Endothelial cell of hepatic sinusoid (primary cell): ENCODE results near the gene LUZP1.

ENCODE experiments used
- in situ Hi-C: cut with HindIII; loops from 2 replicates; pipeline ENCODE4 v1.10.0; 2017; ENCODE audit warnings: low sequenced_read_pairs

Gene LUZP1

DNA sequence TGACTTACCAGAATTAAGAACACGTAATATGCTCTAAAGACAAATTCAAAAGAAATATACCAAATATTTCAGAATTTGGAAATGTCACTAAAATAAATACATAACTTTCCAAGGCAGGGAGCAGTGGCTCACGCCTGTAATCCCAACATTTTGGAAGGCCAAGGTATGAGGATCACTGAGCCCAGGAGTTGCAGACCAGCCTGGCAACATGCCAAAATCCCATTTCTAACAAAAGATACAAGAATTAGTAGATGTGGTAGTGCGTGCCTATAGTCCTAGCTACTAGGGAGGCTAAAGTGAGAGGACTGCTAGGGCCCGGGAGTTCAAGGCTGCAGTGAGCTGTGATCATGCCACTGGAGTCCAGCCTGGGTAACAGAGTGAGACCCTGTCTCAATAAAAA, 11.7 kb downstream of the LUZP1 start:
- in situ Hi-C loops: no loop called here

DNA sequence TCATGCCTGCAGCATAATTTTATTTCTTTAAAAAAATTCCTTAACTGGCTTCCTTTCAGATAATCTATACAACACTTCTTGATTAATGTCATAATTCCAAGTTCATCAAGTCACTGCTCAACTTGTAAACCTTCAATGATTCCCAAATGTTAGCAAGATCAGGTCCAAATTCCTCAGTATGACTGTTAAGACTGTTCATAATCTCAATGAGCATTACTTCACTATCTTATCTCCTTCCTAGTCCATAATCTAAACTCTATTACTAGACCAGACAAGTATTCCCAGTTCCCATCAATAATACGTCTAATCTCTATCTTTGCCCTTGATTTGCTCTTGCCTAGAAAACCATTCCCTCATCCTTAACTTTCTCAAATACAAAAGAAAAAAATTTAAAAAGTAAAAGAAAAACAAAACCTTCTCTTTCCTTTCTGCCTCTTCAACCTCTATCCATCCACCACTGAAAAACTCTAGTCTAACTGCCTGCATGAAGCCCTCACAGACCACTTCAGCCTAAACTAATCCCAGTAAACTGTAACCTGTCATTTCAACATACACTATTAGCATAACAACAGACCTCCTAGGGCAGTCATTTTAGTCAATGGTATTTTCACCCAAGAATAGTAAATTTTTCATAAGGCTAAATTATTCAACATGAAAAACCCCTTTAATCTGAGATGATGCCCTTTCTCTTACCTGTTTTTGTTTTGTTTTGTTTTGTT, 15.5 kb downstream of the LUZP1 start:
- in situ Hi-C loops: no loop called here

GRCh38 chr1:23150742-23151141, 17.9 kb downstream of the LUZP1 start:
- in situ Hi-C loops: no loop called here

GRCh38 chr1:23150125-23150524, 18.5 kb downstream of the LUZP1 start:
- in situ Hi-C loops: no loop called here

- in situ Hi-C loops: no loop called here
Measured at GRCh38 chr1:23149114-23149513, 19.5 kb downstream of the LUZP1 start.

DNA sequence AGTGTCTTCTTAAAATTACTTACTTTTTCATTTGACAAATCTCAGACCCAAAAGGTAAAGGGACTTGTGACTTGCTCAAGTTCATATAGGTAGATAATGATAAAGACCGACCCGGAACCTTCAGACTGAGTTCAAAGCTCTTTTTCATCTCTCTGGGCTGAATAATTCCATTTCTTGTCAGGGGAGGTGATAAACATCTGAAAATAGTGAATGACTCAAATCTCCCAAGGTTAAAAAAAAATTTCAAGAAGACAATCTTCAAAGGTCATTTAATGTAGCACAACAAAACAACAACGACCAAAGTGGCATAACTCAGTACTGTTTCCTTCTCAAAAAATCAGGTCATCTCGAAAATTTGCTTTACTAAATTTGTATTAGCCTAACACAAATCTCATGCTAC, 20.6 kb downstream of the LUZP1 start:
- in situ Hi-C loops: no loop called here

- in situ Hi-C loops: no loop called here
Measured at GRCh38 chr1:23140940-23141596, 27.6 kb downstream of the LUZP1 start.

GRCh38 chr1:23135268-23135667, 33.4 kb downstream of the LUZP1 start:
- in situ Hi-C loops: no loop called here

DNA sequence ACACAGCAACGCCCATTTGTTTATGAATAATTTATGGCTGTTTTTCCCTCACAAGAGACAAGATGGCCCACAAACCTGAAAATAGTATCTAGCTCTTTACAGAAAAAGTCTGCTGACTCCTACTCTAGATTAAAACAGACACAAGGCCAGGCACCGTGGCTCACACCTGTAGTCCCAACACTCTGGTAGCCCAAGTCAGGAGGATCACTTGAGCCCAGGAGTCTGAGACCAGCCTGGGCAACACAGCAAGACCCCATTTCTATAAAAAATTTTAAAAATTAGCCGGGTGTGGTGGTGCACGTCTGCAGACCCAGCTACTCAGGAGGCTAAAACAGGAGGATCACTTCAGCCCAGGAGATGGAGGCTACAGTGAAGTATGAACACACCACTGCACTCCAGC, 34.6 kb downstream of the LUZP1 start:
- in situ Hi-C loops: no loop called here

GRCh38 chr1:23133587-23133986, 35.1 kb downstream of the LUZP1 start:
- in situ Hi-C loops: no loop called here

- in situ Hi-C loops: no loop called here
Measured at GRCh38 chr1:23132033-23132432, 36.6 kb downstream of the LUZP1 start.

DNA sequence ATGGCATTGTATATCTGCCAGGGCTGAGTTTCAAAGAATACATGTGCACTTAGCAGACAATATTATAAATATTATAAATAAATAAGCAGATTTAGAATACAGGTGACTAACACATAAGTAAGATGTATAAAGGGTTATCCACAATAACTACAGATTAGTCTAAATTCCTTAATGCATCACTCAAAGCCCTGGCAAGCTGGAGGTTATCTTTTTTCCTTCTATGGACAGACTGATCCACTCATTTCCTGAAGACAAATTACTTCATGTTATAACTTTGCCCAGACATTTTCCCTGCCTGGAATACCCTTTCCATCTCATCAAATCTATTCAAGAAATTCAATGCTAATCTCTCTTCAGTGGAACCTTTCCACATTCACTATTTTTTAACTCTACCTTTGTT, 38.8 kb downstream of the LUZP1 start:
- in situ Hi-C loops: no loop called here

- in situ Hi-C loops: no loop called here
Measured at GRCh38 chr1:23126801-23127200, 41.9 kb downstream of the LUZP1 start.

DNA sequence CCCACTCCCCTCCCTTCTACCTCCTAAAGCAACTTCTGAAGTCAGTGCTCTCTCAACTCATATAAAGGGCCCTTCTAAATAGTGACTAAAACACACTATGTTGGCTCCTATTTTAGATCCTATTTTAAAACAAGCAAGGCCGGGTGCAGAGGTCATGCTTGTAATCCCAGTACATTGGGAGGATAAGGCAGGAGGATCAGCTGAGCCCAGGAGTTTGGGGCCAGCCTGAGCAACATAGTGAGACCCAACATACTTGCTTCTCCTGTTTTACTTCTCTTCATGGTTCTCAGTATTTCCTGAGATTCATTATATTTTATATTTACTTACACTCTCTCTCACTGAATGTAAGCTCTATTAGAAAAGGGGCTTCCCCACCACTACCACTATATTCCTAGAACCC, 42.5 kb downstream of the LUZP1 start:
- in situ Hi-C loops: no loop called here

GRCh38 chr1:23125489-23125888, 43.2 kb downstream of the LUZP1 start:
- in situ Hi-C loops: no loop called here

DNA sequence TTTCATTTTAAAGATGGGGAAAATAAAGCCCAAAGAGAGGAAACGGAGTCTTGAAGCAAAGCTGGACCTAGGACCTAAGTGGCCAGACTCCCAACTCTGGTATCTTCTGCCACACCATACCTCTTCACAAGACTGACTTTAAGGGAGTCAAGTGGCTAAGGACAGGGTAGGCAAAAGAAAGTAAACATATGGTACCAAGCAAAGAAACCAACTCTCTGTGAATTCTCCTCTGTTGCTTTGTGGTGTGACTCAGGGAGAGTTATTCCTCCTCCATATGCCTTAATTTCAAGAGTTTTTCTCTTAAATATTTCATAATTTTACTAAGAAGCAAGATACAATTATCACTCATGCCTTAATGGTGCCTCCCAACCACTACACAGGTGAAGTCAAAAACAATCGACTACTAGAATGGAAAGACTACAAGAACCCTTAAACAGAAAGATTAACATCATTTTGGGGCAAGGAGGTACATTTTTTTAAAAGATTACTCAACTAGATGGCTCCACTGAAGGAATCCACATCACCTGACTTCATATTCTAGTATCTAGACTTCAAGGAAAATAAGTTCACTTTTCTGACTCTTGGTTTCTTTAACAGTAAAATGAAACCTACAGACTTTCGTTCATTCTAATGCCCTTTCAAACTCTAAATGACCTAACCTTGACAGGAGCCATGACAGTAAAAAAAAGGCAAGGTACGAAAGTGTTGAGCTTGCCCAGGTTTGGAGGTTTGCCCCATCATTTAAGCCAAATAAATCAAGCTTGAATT, 44.2 kb downstream of the LUZP1 start:
- in situ Hi-C loops: no loop called here

- in situ Hi-C loops: no loop called here
Measured at GRCh38 chr1:23123528-23123927, 45.1 kb downstream of the LUZP1 start.

- in situ Hi-C loops: no loop called here
Measured at GRCh38 chr1:23122796-23123195, 45.9 kb downstream of the LUZP1 start.

GRCh38 chr1:23122023-23122748, 46.5 kb downstream of the LUZP1 start:
- in situ Hi-C loops: no loop called here

DNA sequence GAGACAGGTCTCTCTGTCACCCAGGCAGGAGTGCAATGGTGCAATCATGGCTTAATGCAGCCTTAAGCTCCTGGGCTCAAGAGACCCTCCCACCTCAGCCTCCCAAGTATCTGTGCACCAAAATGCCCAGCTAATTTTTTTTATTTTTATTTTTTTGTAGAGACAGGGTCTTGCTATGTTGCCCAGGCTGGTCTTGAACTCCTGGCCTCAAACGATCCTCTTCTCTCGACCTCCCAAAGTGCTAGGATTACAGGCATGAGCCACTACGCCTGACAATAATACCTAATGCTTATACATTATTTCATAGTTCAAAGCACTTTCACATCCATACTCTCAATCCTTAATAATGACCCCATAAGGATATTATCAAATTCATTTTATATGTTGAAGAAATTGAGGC, 48.3 kb downstream of the LUZP1 start:
- in situ Hi-C loops: no loop called here
